Stimulated activated naive CD8-positive, alpha-beta T cell treated with anti-CD3 and anti-CD28 coated beads, Interleukin-15, Interleukin-2, amounts not matched to agents 100 U/mL and 50 U/mL, for 24 hours (primary cell): Measurements from ENCODE around the gene USP35.
"Not testable (repeated sequence)": the region's sequence is repeated elsewhere in the genome, so short reads cannot be mapped to it uniquely, and the experiment has no call there.

Source experiments
- ATAC-seq: fragments of 150-1000 bp; cut with Tn5 transposase; one replicate; pipeline ENCODE4 v1.10.0; 2021
- DNase-seq: peaks from one replicate; pipeline ENCODE4 v3.0.0; 2021

Gene USP35

DNA sequence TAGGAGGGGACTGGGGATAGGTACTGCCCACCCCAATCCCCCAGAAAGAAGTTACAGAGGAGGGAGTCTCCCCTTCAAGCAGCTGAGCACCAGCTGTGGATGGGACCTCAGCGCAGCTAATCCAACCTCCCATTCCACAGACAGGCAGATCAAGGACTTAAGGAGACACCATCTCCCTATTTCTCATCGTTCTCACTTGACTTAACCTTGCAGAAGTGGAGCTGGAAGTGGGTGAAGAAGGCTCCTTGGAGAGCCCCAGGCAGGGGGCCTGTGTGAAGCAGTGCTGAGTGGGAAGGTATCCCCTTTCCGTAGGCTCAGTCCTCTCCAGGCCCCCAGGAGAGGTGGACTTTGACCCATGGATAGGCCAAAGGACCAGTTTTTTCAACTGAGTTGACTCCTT is 27.3 kb downstream of the USP35 start:
- ATAC-seq (no peak), DNase-seq (no peak)

DNA sequence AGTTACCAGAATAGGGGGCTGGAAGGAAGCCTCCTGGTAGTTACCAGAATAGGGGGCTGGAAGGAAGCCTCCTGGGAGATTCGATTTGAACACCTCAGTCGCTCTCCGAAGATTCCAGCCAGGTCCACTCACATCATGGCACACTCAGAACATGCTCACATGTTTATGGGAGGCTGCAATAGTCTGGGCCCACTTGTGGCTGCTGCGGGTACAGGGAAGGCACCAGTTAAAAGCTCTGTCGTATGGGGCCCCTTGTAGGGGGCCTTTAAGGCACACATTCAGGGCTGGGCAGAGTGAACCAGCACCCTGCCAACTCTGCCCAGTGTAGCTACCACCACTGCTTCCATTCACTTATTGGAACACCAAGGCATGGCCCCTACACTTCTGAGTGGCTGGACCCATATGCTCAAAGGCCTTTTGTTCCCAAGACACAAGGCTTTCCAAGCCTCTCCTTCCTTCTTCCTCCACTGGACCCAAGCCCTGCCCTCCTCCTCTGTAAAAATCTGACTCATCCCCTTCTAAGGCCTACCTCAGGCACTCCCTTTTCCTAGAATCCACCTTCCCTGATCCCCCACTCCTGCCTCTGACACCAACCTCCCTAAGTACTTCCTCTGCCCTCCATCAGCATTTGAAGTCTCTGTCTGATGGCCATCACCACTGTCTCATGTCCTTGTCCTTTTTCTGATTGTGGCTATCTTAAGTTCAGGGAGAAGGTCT is 28.0 kb downstream of the USP35 start:
- DNase-seq (no peak), ATAC-seq (no peak)

DNA sequence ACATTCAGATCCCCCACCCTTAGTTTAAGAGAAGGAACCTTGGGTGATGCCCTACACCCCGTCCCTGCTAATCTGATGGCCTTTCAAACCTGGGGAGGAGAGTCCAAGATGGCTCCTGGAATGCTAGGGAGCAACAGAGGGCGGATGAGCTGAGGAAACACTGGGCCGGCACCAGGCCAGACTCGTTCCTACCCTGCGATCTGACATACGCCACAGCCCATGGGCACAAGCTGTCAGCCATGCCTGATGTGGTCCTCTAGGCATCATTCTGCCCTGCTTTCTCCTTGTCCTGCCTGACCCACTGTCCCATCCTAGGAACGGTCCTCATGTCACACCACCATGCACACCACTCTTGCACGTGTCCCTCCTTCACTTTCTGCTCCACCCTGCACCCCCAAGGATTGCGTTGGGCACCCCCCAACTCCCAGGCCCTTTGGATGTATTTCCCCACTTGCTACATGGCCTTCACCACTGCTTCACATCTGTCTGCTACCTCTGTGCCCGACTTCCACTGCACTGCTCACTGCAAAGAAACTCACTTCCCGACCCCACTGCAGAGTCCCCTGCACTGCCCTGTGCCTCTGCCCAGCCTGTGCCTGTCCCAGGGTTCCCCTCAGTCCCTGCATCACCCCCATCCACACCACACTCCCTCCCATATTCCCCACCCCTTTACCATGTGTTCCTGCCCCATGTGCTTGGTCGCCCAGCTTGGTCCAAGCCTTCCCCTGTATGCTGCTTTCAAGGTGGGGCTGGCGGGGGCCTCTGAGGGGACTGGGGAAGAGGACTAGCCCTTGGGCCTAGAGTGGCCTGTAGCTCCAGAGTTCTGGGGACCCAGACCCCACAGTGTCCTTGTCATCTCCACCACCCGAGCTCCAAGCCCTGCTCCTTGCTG is 29.2 kb downstream of the USP35 start:
- no peak for DNase-seq

DNA sequence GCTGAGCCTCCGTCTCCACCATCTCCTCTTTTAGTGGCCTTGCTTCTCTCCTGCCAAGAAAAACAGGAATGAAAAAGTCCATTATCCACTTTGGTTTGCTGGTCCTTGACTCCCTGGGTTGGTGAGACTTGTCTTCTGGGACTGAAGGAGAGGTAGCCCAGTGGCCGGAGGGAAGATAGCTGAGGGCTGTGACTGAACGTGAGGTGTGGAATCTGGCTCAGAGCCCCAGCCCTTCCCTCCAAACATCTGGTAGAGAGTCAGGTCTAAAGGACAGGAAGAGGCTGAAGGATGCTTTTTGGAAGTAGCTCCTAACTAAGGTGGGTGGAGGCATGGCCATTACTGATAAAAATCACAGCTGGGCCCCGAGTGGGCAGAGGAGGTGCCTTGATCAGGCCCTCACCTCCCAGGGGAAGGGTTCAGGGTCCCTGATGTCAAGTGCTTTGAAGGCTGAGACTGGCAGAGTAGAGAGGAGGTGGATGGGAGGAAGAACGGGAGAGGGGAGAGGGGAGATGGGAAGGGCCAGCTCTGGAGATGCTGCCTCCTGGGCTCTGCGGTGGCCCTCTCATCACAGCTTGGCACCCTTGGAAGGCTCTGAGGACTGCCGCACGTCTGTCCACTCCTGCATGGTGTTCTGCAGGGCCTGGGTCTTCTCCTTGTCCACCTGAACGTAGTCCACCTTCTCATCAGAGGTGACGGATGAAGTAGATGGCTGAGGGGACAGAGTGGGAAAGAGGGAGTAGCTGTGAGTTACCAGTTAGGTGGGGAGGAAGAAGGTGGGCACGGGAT is 30.2 kb downstream of the USP35 start:
- no peak for DNase-seq
- ATAC-seq = no peak

More for the DNA sequence above, 29.2 kb downstream of the USP35 start:
- no peak for ATAC-seq

DNA sequence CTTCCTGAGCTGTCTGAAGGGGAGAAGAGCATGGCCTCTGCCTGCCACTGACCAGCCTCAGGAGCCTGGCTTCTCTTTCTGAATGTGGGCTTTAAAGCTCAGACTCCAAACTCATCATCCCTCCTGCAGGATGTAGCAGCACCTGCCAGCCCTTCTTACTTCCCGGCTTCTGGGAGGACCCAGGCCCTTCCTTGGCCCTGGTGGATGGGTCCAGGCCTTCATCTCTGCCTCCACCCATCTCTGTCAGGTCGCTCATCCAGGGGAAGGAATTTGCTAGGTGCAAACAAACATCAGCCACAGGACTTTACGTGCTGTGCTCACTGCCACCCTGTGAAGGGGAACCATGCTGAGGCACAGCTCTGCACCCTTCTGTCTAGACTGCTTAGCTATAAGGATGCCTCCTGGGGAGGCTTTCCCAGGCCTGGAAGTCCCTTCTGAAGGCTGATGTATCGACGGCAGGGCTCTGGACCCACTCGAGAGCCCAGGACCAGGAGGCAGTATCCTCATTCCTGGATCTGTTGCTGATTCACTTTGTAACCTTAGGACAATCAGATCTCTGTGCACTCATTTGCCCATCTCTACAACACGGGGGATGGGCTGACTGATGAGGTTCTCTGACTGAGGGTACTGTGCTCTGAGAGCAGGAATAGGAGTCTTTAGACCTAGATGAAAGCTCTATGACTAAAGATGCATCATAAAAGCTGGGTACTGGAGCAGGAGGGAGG is 30.9 kb downstream of the USP35 start:
- DNase-seq (no peak), ATAC-seq (no peak)

DNA sequence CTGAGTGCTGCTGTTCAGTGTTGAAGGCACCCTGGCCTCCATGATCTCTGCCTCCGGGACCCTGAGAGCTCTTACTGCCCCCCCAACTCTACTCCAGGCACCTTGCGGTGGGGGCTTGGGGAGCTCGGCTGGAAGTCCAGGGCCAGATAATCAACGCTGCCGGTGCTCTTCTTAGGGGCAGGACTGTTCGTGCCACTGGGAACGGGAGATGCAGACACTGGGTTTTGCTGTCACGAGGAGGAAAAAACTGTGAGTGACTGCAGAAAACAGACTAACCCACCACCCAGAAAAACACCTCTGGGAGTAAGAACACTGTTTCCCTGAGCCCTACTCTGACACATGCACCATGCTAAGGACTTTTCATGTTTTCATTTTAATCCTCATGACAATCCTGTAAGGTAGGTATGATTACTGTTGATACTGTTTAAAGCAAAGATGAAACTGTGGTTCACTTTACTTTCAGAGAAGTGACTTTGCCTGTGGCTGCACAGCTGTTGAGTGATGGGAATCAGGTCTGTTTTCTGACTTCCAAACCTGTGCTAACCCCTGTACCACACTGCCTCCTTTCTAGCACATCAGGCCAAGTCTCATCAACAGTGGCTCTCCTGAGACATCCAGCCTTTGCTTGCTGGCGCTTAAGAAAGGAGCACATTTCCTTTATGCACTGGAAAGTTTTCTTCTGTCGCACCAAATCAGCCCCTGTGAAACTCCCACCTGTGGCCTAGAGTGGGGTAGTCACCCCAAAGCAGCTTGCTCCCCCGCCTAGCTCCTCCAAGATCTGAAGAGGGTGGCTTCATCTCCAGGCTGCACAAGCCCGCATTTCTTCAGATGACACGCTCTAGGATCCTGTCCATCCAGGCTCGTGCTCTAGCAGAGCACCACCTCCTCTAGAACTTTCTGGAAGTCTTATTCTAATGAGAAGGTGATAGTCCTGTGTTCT is 31.8 kb downstream of the USP35 start:
- ATAC-seq = no peak
- no peak for DNase-seq

DNA sequence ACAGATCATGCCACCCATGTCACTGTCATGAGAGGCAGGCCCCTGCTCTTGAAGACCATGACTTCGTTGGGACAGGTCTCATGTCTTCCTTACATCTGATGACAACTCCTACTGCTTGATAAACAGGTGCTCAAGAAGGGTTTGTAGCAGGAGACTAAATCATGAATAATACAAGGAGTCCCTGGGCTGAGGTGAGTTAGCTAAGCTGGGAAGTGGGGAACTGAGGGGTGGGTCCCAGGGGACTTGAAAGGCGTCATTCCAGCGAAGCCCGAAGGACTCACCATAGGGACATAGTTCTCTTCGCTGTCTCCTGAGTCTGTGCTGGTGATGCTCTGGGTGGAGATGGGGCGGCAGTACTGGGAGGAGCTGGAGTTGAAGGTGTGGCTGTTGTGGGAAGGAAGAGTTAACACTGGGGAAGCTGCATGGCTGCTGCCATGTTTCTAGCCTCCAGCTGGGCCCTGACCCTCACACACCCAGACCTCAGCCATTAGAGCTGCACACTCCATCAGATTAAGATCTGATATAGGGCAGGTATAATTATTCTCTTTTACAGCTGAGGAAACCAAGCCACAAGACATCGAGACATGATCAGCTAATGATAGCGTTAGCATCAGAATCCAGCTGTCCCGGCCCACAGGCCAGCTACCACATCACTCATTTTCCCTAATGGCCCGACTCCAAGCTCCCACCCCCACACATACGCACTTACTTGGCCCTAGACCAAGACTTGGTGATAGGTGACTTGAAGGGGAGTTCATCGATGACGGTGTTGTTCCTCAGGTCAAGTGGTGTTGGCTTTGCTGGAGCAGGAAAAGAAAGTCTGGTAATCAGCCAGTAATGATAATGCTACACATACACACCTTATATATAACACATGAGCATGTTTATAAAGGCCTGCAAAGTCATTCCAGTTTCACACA is 32.9 kb downstream of the USP35 start:
- no peak for DNase-seq
- ATAC-seq = no peak

DNA sequence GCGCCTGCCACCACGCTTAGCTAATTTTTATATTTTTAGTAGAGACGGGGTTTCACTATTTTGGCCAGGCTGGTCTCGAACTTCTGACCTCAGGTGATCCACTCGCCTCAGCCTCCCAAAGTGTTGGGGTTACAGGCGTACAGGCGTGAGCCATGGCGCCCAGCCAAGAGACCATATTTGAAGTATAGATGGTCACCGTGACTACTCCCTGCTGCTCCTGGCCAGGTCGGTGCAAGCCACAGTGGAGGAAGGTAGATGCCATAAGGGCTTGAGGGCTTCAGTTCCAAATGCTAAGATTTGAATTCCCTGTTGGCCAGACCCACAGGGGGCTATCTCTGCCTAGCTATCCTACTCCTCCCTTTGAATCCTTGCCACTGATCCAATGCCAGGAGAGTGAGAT is 34.0 kb downstream of the USP35 start:
- not testable (repeated sequence) for DNase-seq, ATAC-seq

DNA sequence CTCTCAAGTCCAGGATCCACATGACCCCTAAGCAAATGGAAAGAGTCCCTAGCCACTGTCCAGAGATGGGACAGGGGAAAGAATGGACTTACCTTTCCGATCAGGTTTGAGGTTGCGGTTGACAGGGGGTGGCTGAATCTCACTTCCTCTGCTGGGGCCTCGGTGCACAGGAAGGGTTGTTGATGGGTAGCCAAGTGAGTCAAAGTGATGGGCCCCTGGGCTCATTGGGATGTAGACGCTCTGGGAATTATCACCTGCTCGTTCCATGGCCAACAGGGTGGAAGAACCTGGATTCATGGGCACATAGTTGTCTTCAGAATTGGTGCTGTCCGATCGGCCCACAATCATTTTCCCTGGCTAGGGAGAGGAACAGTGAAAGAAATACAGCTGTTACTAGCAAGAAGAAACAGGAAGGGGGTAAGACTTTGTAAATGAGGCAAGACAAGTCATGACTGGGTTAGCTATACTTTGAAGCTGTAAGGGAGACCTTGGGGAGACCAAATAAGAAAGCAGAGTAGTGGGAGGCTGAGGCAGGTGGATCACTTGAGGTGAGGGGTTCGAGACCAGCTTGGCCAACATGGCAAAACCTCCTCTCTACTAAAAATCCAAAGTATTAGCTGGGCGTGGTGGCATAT is 34.7 kb downstream of the USP35 start:
- DNase-seq (no peak), ATAC-seq (no peak)

DNA sequence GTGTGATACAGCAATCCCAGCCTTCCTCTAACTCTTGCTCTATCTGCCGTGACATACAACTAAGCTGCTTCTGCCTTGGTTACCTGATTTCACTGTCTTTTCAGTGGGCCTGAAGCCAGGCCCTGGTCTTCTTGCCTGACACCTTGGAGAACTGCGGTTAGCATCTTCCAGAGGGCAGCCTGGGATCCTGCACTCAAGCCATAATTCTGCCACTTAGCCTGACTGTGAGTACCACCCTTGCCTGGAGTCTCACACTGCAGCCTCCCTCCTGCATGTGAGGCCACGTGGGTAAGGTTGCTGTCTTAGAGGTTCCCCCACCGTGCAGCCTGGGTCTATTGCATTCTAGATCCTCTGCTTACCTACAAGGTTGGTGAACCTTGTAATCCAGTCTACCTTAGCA is 35.8 kb downstream of the USP35 start:
- no peak for DNase-seq
- no peak for ATAC-seq

DNA sequence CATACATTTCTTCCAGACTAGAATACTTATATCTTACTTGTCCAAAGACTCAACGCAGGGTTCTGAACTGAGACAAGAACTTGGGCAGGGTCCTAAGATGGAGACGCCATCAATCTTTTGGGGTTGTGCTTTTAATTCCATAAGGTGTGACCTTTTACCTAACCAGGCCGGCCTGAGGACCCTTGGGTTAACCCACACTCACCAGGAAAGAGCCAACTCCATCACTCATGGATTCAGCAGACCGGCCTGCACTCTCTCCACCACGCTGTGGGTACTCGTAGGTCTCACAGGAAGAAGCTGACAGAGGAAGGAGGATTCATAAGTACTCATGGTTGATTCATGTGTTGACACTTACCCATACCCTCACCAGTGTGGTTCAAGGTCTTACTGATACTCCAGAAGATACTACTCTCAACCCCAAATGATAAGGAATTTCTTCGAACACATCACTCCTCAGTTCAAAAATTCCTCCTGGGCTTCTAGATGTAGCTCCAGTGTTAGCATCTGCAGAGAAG is 36.2 kb downstream of the USP35 start:
- DNase-seq (no peak), ATAC-seq (no peak)

DNA sequence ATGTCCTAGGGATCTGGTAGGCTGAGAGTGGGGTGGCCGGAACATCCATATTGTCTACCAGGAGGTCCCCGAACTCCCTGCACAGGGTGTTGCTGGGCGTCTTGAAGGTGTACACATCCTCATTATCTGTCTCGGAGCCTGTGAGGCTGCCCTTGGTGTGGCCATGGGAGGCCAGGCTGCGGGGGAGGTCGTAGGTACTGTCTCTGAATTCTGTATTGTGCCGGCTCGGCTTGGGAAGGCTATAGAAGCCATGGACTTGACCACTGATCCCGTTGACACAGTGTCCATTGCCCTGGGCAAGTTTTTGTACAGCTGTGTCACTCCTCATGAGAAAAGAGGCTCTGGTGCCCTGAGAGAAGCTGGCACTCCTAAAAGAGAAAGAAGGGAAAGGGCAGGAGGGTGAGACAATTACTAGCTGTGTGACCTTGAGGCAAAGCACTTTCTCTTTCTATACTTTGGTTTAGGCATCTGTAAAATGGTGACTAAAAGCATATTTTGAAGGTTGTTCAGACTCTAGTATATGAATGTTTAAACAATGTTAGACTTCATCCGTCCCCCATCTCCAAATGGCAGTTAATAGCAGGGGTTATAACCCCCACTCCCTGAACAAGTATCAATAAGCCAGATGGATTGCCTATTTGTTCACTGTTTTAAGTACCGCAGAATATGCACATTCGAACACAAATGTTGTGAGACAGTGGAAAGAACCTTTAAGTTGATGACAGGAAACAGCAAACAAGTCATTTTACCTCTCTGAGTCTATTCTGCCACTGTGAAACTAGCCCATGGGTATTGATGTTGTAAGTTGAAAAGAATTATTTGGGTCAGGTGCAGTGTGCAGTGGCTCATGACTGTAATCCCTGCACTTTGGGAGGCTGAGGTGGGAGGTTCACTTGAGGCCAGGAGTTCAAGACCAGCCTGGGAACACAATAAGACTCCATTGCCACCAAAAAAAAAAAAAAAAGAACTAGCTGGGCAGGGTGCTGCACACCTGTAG is 38.3 kb downstream of the USP35 start:
- ATAC-seq (peak; percentile 51), DNase-seq (no peak)

DNA sequence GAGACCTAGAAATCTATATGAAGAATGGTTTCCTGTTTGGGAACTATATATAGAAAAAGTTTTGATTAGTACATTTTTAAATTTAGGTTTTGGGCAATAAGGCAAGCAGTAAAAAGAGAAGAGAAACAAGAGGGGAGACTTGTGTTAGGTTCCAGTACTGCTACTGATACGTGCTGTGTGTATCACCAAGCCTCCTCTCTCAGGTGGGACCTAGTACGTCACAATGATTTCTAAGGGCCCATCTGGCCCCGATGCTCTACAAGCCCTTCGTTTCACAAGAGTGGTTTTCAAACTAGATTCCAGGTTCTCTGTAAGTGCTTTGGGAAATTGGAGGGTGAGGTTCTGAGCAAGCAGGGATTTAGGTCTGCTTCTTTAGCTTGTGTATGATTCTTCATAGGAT is 39.2 kb downstream of the USP35 start:
- ATAC-seq = no peak
- no peak for DNase-seq

DNA sequence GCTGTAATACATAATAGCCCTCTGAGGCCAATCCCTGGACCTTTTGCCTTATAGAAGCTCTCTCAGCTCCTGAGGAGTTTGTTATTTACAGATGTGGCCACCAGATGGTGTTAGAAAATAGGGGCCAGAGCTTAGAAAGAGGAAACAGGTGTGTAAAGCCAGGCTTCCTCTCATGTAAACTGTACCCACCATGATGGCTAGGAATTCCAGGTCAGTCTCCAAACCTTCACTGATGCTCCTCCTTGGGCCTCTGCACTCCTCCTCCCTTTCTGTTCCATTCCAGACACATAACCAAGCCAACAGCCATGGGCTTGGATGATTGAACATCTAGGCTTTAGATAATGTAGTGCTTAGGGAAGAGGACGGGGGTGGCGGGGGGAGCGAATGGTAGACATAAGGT is 39.7 kb downstream of the USP35 start:
- DNase-seq (no peak), ATAC-seq (no peak)

DNA sequence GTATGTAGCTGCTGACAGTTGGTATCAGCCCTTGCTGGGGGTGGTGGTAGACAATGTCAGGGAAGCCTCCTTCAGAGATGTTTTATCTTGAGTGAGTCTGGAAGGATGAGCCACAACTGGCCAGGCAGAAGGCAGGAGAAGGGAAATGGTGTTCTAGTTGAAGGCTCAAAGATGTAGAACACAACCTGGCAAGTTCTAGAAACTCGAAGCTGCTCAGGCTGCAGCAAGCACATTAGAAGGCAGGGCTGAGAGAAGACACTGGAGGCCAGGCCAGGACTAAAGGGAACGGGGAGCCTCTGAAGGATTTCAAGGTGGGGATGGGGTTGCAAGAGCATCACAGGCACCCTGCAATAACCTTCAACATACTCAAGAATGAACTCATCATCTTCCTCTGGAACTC is 40.4 kb downstream of the USP35 start:
- DNase-seq = no peak
- no peak for ATAC-seq

DNA sequence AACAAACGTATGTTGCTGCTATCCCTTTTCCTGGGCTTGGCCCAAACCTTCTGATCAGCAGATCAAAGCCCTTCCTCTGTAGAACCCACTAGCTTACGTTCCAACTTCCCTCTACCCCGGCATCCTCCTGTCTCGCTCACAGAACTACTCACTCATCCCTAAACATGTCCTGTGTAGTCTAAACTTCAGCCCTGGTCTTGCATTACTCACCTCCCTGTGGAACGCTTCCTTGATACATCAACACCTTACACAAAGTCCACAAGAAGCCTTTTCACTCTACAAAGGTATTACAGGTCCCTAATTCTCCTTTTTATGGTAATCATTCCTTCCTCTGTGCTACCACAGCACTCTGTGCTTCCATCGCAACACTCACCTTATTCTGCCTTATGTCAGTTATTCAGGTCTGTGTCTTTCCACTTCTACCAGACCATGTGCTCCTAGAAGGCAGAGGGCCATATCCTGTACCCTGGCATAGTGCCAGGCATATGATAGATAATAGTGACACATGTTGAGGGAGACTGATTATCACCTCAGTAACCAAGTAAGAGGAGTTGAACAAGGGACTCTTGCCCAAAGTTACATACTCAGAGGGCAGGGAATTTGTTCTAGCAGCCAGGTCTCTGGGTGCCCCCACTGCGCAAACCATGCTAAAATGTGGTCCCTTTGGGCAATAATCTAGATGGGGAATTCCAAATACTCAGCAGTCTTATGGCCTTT is 41.6 kb downstream of the USP35 start:
- ATAC-seq = no peak
- DNase-seq = no peak

DNA sequence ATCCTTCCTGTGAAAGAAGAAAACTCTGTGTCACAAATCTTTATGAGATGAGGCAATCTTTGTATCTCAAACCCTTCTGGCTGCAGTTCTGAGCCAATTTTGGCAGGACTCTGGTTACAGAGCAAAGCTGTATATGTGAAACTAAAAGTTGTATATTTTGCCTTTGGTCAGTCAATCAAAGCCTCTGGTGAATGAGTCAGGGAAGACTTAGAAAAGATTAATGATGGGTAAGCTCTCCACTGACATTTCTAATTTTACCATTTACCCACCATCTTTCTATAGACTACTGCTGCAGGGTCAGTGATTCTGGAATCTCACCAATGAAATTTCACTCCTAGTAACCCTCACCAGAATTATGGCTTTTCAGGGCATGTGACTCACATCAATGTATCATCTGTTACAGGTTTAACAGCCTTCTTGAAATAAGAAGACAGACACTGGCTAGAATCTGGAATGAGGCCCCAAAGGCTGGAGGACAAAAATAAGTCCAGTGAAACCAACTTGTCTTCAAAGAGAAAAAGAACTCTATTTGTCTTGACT is 43.3 kb downstream of the USP35 start:
- DNase-seq (no peak), ATAC-seq (no peak)
